HuH-7 (cell line): ENCODE measurements around the gene SCYGR1.
"Not testable (repeated sequence)": the region's sequence is repeated elsewhere in the genome, so short reads cannot be mapped to it uniquely, and the experiment has no call there.

Source experiments
- DNase-seq: peaks from one replicate; pipeline ENCODE4 v3.0.0; 2011; ENCODE audit warnings: low spot score

Gene SCYGR1

GRCh38 chr2:227387583-227387982 is at the start of gene SCYGR1:
TSS of gene SCYGR1 (minus strand) at chr2:227387949. CDS start at chr2:227387949, 0 bp downstream.
- not testable (repeated sequence) for DNase-seq

GRCh38 chr2:227436436-227437174 is 48.9 kb upstream of the SCYGR1 start:
- no peak for DNase-seq

GRCh38 chr2:227433171-227433570 is 45.4 kb upstream of the SCYGR1 start:
- no peak for DNase-seq

GRCh38 chr2:227430639-227431038 is 42.9 kb upstream of the SCYGR1 start:
- DNase-seq: no peak

- DNase-seq: no peak
Observed at GRCh38 chr2:227428731-227429285, 41.1 kb upstream of the SCYGR1 start.

- no peak for DNase-seq
Observed at GRCh38 chr2:227423656-227424499, 36.1 kb upstream of the SCYGR1 start.

GRCh38 chr2:227420087-227421052 is 32.6 kb upstream of the SCYGR1 start:
- no peak for DNase-seq

- DNase-seq: no peak
Observed at GRCh38 chr2:227416701-227417100, 29.0 kb upstream of the SCYGR1 start.

- DNase-seq: no peak
Observed at GRCh38 chr2:227415538-227416424, 28.0 kb upstream of the SCYGR1 start.

GRCh38 chr2:227414846-227415245 is 27.1 kb upstream of the SCYGR1 start:
- DNase-seq: no peak

GRCh38 chr2:227413371-227413770 is 25.6 kb upstream of the SCYGR1 start:
- no peak for DNase-seq

GRCh38 chr2:227412877-227413276 is 25.1 kb upstream of the SCYGR1 start:
- no peak for DNase-seq

- no peak for DNase-seq
Observed at GRCh38 chr2:227411990-227412350, 24.2 kb upstream of the SCYGR1 start.

- DNase-seq: no peak
Observed at GRCh38 chr2:227411320-227411989, 23.7 kb upstream of the SCYGR1 start.

- no peak for DNase-seq
Observed at GRCh38 chr2:227410191-227410590, 22.4 kb upstream of the SCYGR1 start.

GRCh38 chr2:227407591-227408151 is 19.9 kb upstream of the SCYGR1 start:
- peak; percentile 56 for DNase-seq

GRCh38 chr2:227406177-227407031 is 18.7 kb upstream of the SCYGR1 start:
- peak; percentile 83 for DNase-seq

- DNase-seq: no peak
Observed at GRCh38 chr2:227404585-227405271, 17.0 kb upstream of the SCYGR1 start.
